IMR-90 (cell line): ENCODE measurements around the gene GPR149. TPM values are rescaled to one million over a fixed set of nuclear protein-coding genes. Genes with fewer than 3 reads are reported as not detected.

Source experiments
- ATAC-seq: fragments of 200-7000 bp; cut with Tn5 transposase; 2 replicates; pipeline ENCODE4 v1.9.1; 2020; ENCODE audit warnings: low read depth, mild to moderate bottlenecking, moderate library complexity
- BruUV-seq: library from RNA; stranded (reverse); fragments of 400-500 nt; replicated peaks from 2 replicates; lab custom pipeline; 2021; lab: Mats Ljungman, UMichigan
- CTCF ChIA-PET: fragments of 300-600 bp; formaldehyde crosslinking; extraction: SDS; loops from one replicate; lab custom pipeline; 2021; ENCODE audit warnings: antibody characterized with exemption; lab: Yijun Ruan, JAX
- POLR2A ChIA-PET: fragments of 300-600 bp; sonication (Branson Sonifier 250); formaldehyde crosslinking; loops from one replicate; lab custom pipeline; 2022; ENCODE audit warnings: antibody characterized with exemption; ENCODE audit not compliant: unreplicated experiment; lab: Charles Lee
- DNase-seq: peaks from one replicate; pipeline ENCODE4 v3.0.0; 2013
- H2AFZ ChIP-seq: replicated peaks from 2 replicates; pipeline ENCODE3; 2013; ENCODE audit warnings: low read length, mild to moderate bottlenecking; ENCODE audit not compliant: poor library complexity
- H2AK5ac ChIP-seq: 2 replicates; pipeline ENCODE4 v1.6.1; 2013; ENCODE audit warnings: low read depth, low read length, inconsistent platforms
- H2AK9ac ChIP-seq: replicated peaks from 2 replicates; pipeline ENCODE3; 2013; ENCODE audit warnings: mild to moderate bottlenecking, low read depth, low read length, moderate library complexity; ENCODE audit not compliant: poor library complexity
- H2BK120ac ChIP-seq: 2 replicates; pipeline ENCODE4 v1.6.1; 2013; ENCODE audit warnings: low read depth, low read length, inconsistent platforms
- H2BK15ac ChIP-seq: 3 replicates; pipeline ENCODE4 v1.6.1; 2013; ENCODE audit warnings: low read depth, low read length, inconsistent platforms
- H2BK20ac ChIP-seq: 2 replicates; pipeline ENCODE4 v1.6.1; 2013; ENCODE audit warnings: low read depth, mild to moderate bottlenecking, inconsistent platforms, low read length, moderate library complexity
- H2BK5ac ChIP-seq: 2 replicates; pipeline ENCODE4 v1.6.1; 2013; ENCODE audit warnings: mild to moderate bottlenecking, low read depth, low read length, inconsistent platforms; ENCODE audit not compliant: poor library complexity, severe bottlenecking
- H3K14ac ChIP-seq: replicated peaks from 2 replicates; pipeline ENCODE4 v1.6.1; 2013; ENCODE audit warnings: low read depth, low read length, inconsistent platforms
- H3K18ac ChIP-seq: 2 replicates; pipeline ENCODE4 v1.6.1; 2013; ENCODE audit warnings: low read depth, low read length, control low read depth
- H3K23ac ChIP-seq: 2 replicates; pipeline ENCODE4 v1.6.1; 2013; ENCODE audit warnings: low read depth, low read length, inconsistent platforms
- H3K27ac ChIP-seq: 2 replicates; pipeline ENCODE4 v1.5.1; 2013; ENCODE audit warnings: mild to moderate bottlenecking, control low read depth, low read length; ENCODE audit not compliant: insufficient read depth
- H3K27me3 ChIP-seq: 2 replicates; pipeline ENCODE4 v1.6.1; 2013; ENCODE audit warnings: low read length; ENCODE audit not compliant: control insufficient read depth, insufficient read depth
- H3K36me3 ChIP-seq: 2 replicates; pipeline ENCODE4 v1.6.1; 2013; ENCODE audit warnings: low read length, mixed read lengths; ENCODE audit not compliant: control insufficient read depth, insufficient read depth
- H3K4ac ChIP-seq: 2 replicates; pipeline ENCODE4 v1.6.1; 2013; ENCODE audit warnings: low read depth, low read length, inconsistent platforms
- H3K4me1 ChIP-seq: 2 replicates; pipeline ENCODE4 v1.6.1; 2013; ENCODE audit warnings: low read length, mixed read lengths; ENCODE audit not compliant: control insufficient read depth, insufficient read depth
- H3K4me2 ChIP-seq: 2 replicates; pipeline ENCODE4 v1.6.1; 2013; ENCODE audit warnings: low read depth, mild to moderate bottlenecking, control low read depth, low read length, moderate library complexity
- H3K4me3 ChIP-seq: 2 replicates; pipeline ENCODE4 v1.5.1; 2013; ENCODE audit warnings: low read depth, mild to moderate bottlenecking, control low read depth, low read length, moderate library complexity; ENCODE audit not compliant: insufficient read depth
- H3K56ac ChIP-seq: 2 replicates; pipeline ENCODE4 v1.6.1; 2013; ENCODE audit warnings: low read length, inconsistent platforms; ENCODE audit not compliant: insufficient read depth; ENCODE audit errors: extremely low read depth
- H3K79me1 ChIP-seq, 2 experiments: 2 replicates each; pipeline ENCODE4 v1.6.1; 2013; ENCODE audit warnings: low read length in 2 of 2, inconsistent platforms in 1 of 2, low read depth in 1 of 2
- H3K9ac ChIP-seq: 2 replicates; pipeline ENCODE4 v1.6.1; 2013; ENCODE audit warnings: low read depth, low read length, control low read depth
- H3K9me1 ChIP-seq: 2 replicates; pipeline ENCODE4 v1.6.1; 2013; ENCODE audit warnings: low read length, inconsistent platforms; ENCODE audit not compliant: insufficient read depth
- H3K9me3 ChIP-seq: 2 replicates; pipeline ENCODE4 v1.6.1; 2013; ENCODE audit warnings: low read length; ENCODE audit not compliant: control insufficient read depth, insufficient read depth
- H4K20me1 ChIP-seq: 2 replicates; pipeline ENCODE4 v1.6.1; 2013; ENCODE audit warnings: low read length, inconsistent platforms; ENCODE audit not compliant: insufficient read depth
- H4K5ac ChIP-seq: 2 replicates; pipeline ENCODE4 v1.6.1; 2013; ENCODE audit warnings: mild to moderate bottlenecking, low read depth, low read length, control low read depth
- H4K8ac ChIP-seq, 2 experiments: 2 replicates each; pipeline ENCODE4 v1.6.1; 2013; ENCODE audit warnings: low read depth in 2 of 2, low read length in 2 of 2, control low read depth in 1 of 2, inconsistent platforms in 1 of 2
- H4K91ac ChIP-seq: 2 replicates; pipeline ENCODE4 v1.6.1; 2013; ENCODE audit warnings: low read depth, low read length, inconsistent platforms; ENCODE audit not compliant: insufficient read depth
- RAD21 ChIP-seq: IDR thresholded peaks from 2 replicates; pipeline ENCODE4 v1.6.1; 2012; ENCODE audit warnings: low read length, improper control_type of control experiment
- RCOR1 ChIP-seq: IDR thresholded peaks from 2 replicates; pipeline ENCODE4 v1.6.1; 2012; ENCODE audit warnings: mild to moderate bottlenecking, low read length, improper control_type of control experiment; ENCODE audit not compliant: insufficient replicate concordance
- SMC3 ChIP-seq: fragments of 150-350 bp; IDR thresholded peaks from 2 replicates; pipeline ENCODE4 v1.6.1; 2016; ENCODE audit warnings: low read depth, mild to moderate bottlenecking, antibody characterized with exemption, low read length, moderate library complexity
- WGBS, 2 experiments: methylation state at CpG; one replicate each; pipeline versions ENCODE4 v1.1.5 to v1.1.7; 2013; ENCODE audit warnings: missing lambda C conversion rate in 2 of 2; ENCODE audit not compliant: insufficient read length in 1 of 2; ENCODE audit errors: extremely low coverage in 2 of 2; 5-methylcytosine and 5-hydroxymethylcytosine counted together
- dilution Hi-C: fragments of 300-500 bp; cut with HindIII; formaldehyde crosslinking; loops from one replicate; pipeline ENCODE4 v1.14.3; 2018; ENCODE audit warnings: low sequenced_read_pairs; ENCODE audit not compliant: unreplicated experiment
- in situ Hi-C: fragments of 300-500 bp; cut with MboI; formaldehyde crosslinking; loops from 3 replicates; pipeline ENCODE4 v1.14.3; 2019; ENCODE audit warnings: low sequenced_read_pairs, inconsistent platforms, mixed read lengths
- intact Hi-C: fragments of 100-400 bp; cut with micrococcal nuclease; formaldehyde crosslinking; loops from 2 replicates; pipeline ENCODE4 v1.10.0; 2022
- polyA plus RNA-seq, 3 experiments: library from polyadenylated mRNA; depleted of rRNA; stranded (reverse); fragments of >200 nt; gene quantifications; 2 replicates each; pipeline ENCODE4 v1.2.3, GENCODE V29; 2012; ENCODE audit warnings: low replicate concordance in 1 of 3
- total RNA-seq: library from RNA; depleted of rRNA; stranded (reverse); fragments of >200 nt; gene quantifications from 2 replicates; pipeline ENCODE4 v1.2.3, GENCODE V29; 2012

GPR149 gene
- total and polyA plus RNA-seq, 2 of the 4 experiments (the other 2 are of a cell fraction): not detected

DNA sequence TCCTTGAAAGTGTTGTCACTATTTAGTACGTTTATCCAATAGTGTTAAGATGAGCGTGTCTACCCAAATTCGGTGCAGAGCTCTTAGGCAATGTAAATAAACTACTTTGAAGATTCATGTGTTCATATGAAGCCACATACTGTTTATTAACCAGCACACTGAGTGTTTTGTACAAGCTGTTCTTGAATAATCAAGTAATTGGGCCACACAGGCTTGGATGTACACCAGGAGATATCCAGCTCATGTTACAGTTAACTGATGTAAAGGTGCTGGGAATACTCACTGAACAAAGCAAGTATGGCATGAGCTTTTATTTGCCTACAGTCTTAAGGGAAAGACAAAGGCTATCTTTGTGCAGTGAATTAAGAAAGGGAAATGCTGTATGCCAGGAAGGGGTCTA, 105.1 kb downstream of the GPR149 start:
- intact Hi-C loops (no loop called here), dilution Hi-C loops (no loop called here), in situ Hi-C loops (loop anchor here (10.0 kb wide), 1 partner anchor 1000 kb away; no protein-coding TSS in a partner anchor)
- no peak overlapping the region for H3K27ac ChIP-seq
- peaks cover 9 to 20% of the 10 kb centered on the region in 2 experiments; a peak in 3 of 4 replicates for H3K79me1 ChIP-seq
- H3K4me3 ChIP-seq: no peak overlapping the region
- H4K20me1 ChIP-seq: peaks cover 12% of the 10 kb centered on the region; the same call in 1 of the 2 replicates
- H3K36me3 ChIP-seq: no peaks in the 10 kb centered on the region
- no peaks in the 10 kb centered on the region for H3K9me3 ChIP-seq
- no peak overlapping the region for H2BK15ac ChIP-seq
- no peaks in the 10 kb centered on the region; the same call in 1 of the 2 replicates for H3K9me1 ChIP-seq
- H3K9ac ChIP-seq: no peak overlapping the region
- peak overlapping the region; percentile 79 to 86 for H4K8ac ChIP-seq
- no peak for ATAC-seq
- no peak overlapping the region for H3K56ac ChIP-seq
- no peak overlapping the region for H3K23ac ChIP-seq
- no peak overlapping the region for H3K18ac ChIP-seq
- H3K4ac ChIP-seq: no peak overlapping the region; the same call in 1 of the 2 replicates
- ChIA-PET POLR2A (no interaction called here), CTCF (no interaction called here)
- no peaks in the 10 kb centered on the region for H3K27me3 ChIP-seq
- no peak overlapping the region for H4K91ac ChIP-seq
- peak overlapping the region; percentile 29 for H2AFZ ChIP-seq
- H2BK5ac ChIP-seq: no peak overlapping the region
- H2BK20ac ChIP-seq: no peak overlapping the region
- no peak overlapping the region for H2AK5ac ChIP-seq
- no peak overlapping the region for H2BK120ac ChIP-seq
- BruUV-seq: no TSS peak
- H3K14ac ChIP-seq: no peak overlapping the region
- H4K5ac ChIP-seq: peak overlapping the region; percentile 58; the same call in 1 of the 2 replicates
- no peak for DNase-seq
- TF ChIP-seq RAD21 (no peak), RCOR1 (no peak), SMC3 (no peak)
- H3K4me2 ChIP-seq: no peak overlapping the region; the same call in 1 of the 2 replicates
- WGBS, 2 experiments: no CpG with 5 or more reads among the region's 3 CpGs
- no peak overlapping the region for H2AK9ac ChIP-seq
- H3K4me1 ChIP-seq: no peaks in the 10 kb centered on the region
